ENCODE results near the gene TMEM184A. TPM values are rescaled to one million over a fixed set of nuclear protein-coding genes. Genes with fewer than 3 reads are reported as not detected.
A peak's percentile ranks its signal among the peaks of the same experiment; 100 is the strongest.

Gene TMEM184A
- total RNA-seq, 1 donor from 2014 or later = 5.0 TPM

DNA sequence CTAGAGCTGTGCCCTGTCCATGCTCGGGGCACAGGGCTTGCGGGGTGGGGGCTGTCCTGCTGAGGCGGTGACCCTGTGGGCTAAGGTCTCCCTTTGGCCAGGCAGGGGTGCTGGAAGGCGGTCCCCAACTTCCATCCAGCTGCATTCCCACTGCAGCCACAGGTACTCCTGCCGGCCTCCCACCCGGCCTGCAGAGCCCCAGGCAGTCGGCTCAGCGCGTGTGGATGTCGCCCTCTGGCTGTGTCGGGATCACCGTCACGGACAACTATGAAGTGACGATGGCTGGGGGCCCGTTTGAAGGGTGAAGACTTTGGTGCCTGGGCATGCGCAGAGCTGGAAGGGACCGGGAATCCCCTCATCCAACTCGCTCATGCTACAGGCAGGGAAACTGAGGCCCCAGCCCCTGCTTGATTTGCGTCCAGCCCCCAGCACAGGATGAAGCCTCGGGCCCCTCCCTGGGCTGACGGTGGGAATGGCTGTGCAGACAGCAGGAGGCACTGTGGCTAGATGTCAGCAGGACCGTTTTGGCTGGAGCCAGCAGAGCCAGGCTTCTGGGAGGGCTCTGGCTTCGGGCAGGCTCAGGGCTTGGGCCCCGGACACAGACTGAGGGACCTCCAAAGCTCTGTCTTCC is 2.3 kb upstream of the TMEM184A start:
- TF ChIP-seq, protein P1, sequence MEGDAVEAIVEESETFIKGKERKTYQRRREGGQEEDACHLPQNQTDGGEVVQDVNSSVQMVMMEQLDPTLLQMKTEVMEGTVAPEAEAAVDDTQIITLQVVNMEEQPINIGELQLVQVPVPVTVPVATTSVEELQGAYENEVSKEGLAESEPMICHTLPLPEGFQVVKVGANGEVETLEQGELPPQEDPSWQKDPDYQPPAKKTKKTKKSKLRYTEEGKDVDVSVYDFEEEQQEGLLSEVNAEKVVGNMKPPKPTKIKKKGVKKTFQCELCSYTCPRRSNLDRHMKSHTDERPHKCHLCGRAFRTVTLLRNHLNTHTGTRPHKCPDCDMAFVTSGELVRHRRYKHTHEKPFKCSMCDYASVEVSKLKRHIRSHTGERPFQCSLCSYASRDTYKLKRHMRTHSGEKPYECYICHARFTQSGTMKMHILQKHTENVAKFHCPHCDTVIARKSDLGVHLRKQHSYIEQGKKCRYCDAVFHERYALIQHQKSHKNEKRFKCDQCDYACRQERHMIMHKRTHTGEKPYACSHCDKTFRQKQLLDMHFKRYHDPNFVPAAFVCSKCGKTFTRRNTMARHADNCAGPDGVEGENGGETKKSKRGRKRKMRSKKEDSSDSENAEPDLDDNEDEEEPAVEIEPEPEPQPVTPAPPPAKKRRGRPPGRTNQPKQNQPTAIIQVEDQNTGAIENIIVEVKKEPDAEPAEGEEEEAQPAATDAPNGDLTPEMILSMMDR (IDR thresholded peaks at IDR 0.05; ENCODE audit: unreplicated experiment) = no peak
- H3K27me3 Mint-ChIP-seq (ENCODE audit: low read depth) = no peaks in the 10 kb centered on the region
- no peaks in the 10 kb centered on the region for H3K36me3 Mint-ChIP-seq
- H3K4me3 Mint-ChIP-seq = no peak overlapping the region
- DNase-seq (ENCODE audit: low spot score in 2 of 2, unreplicated experiment in 2 of 2) = no peak
- no peaks in the 10 kb centered on the region for H3K9me3 Mint-ChIP-seq
- no peak overlapping the region for H3K27ac Mint-ChIP-seq
- H3K4me1 Mint-ChIP-seq = peaks cover 38% of the 10 kb centered on the region

DNA sequence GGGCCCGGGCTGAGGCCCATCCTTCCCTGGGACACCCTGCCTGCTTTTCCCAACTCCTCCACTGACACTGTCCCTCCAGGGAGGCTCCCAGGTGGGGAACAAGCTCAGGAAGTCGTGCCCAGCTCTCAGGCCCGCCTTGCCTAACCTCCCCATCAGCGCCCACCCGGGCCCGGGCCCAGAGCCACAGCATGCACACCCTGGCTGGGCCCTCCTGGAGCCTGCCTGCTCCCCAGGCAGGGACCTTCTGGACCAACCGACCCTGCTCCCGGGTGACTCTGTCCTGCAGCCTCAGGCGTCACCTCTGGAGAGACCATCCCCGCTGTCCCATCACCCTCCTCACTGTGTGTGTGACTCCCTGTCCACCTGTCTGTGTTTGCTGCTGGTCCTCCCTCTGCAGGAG is 1.8 kb upstream of the TMEM184A start:
- Mint-ChIP-seq H3K9me3 (no peaks in the 10 kb centered on the region), H3K36me3 (no peaks in the 10 kb centered on the region), H3K4me1 (peaks cover 38% of the 10 kb centered on the region), H3K27ac (no peak overlapping the region), H3K4me3 (no peak overlapping the region), H3K27me3 (ENCODE audit: low read depth) (no peaks in the 10 kb centered on the region)
- TF ChIP-seq, protein P1 (IDR thresholded peaks at IDR 0.05; ENCODE audit: unreplicated experiment) = no peak
- DNase-seq (ENCODE audit: low spot score in 2 of 2, unreplicated experiment in 2 of 2) = no peak

DNA sequence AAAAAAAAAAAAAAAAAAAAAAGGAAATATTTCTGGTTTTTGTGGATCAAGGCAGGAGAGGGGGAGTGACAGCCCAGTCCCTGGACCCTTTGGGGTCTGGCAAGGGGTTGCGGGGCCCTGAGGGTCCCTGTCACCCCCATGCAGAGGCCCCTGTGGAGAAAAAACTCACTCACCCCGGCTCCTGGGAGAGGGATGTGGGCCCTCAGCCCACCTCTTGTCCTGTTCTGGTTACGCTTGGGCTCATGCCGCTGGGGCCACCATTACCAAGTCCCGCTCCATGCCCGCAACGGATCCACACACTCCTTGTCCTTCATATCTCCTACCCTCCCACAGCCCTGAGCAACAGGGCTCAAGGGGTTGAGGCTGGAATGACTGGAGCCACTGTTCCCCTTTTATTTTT is 1.0 kb upstream of the TMEM184A start:
- no peak overlapping the region for H3K4me3 Mint-ChIP-seq

DNA sequence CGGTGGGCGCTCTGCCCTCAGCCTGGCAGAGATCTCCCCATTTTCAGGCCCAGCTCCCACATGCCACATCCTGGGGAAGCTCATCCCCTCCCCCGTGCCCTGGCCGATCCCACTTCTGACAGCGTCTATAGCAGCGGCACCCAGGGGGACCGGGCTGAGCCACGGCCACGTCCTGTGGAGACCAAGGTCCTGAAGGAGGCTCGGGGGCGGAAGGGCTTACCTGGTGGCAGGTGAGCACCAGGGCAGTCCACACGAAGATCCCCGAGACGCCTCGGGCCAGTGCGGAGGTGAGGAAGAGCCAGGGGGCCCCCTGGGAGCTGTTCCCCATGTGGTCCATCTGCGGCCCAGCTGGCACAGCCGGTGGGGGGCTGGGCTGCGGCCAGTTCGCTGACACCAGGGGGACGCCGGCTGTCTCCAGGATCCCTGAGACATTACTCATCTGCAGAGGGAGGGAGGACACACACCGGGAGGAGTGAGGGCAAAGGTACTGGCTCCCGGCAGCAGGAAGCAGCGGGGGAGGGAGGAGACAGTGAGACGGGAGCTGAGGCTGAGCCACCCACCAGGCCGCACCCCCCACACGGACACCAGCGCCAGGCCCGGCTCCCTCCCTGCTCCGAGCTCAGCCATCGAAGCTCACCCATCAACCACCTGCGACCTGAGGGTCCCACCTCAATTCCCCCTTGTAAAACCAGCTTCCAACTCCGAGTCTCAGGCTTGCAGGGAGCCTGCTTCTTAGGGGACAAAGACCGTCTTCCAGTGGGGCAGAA is 776 bp downstream of the TMEM184A start:
- H3K36me3 Mint-ChIP-seq = no peaks in the 10 kb centered on the region
- no peak for DNase-seq (ENCODE audit: low spot score in 2 of 2, unreplicated experiment in 2 of 2)
- H3K9me3 Mint-ChIP-seq = no peaks in the 10 kb centered on the region
- peak overlapping the region; percentile 50 for H3K27ac Mint-ChIP-seq
- H3K27me3 Mint-ChIP-seq (ENCODE audit: low read depth) = no peaks in the 10 kb centered on the region
- peaks cover 25% of the 10 kb centered on the region for H3K4me1 Mint-ChIP-seq
- TF ChIP-seq, protein P1 (IDR thresholded peaks at IDR 0.05; ENCODE audit: unreplicated experiment) = no peak
- no peak overlapping the region for H3K4me3 Mint-ChIP-seq

More for the DNA sequence above, 1.0 kb upstream of the TMEM184A start:
- Mint-ChIP-seq H3K36me3 (no peaks in the 10 kb centered on the region), H3K4me1 (peaks cover 35% of the 10 kb centered on the region), H3K9me3 (no peaks in the 10 kb centered on the region), H3K27me3 (ENCODE audit: low read depth) (no peaks in the 10 kb centered on the region), H3K27ac (no peak overlapping the region)
- DNase-seq (ENCODE audit: low spot score in 2 of 2, unreplicated experiment in 2 of 2) = no peak
- TF ChIP-seq, protein P1 (IDR thresholded peaks at IDR 0.05; ENCODE audit: unreplicated experiment) = no peak

DNA sequence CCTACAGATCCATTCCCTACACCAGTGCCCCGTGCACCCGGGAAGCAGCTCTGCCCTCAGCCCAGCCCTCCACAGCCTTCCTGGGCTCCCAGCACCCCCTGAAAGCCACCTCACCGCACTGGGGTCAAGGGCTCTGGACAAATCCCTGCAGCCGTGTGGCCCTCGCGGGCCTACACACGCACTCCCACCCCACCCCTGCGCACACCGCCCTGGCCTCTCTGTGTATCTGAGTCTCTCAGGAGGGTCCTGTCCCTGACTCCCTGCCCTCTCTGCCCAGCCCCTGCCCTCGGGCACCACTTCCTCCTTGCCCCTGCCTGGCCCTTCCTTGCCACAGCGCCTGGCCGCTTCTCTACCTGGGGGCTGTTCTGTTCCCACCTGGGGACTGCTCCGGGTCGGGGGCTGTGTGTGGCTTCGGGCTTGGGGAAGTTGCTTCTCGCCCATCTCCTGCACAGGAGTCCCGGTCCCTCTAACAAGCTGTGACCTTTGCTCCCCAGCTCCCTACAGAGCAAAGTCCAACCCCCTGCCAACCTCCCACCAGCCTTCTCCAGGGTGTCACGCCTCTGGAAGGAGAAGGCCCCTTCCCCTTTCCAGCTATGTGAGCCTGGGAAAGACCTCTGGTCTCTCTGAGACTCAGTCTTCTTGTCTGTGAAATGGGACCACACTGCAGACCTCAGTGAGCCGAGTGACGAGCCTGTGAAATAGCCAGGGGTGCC is 1.5 kb downstream of the TMEM184A start:
- no peak overlapping the region for H3K27ac Mint-ChIP-seq
- H3K36me3 Mint-ChIP-seq = no peaks in the 10 kb centered on the region
- TF ChIP-seq, protein P1 (IDR thresholded peaks at IDR 0.05; ENCODE audit: unreplicated experiment) = no peak
- H3K27me3 Mint-ChIP-seq (ENCODE audit: low read depth) = no peaks in the 10 kb centered on the region
- DNase-seq (ENCODE audit: low spot score in 2 of 2, unreplicated experiment in 2 of 2) = no peak
- no peaks in the 10 kb centered on the region for H3K9me3 Mint-ChIP-seq
- H3K4me1 Mint-ChIP-seq = peaks cover 20% of the 10 kb centered on the region
- no peak overlapping the region for H3K4me3 Mint-ChIP-seq
